Ovary (tissue), 3 donors: ENCODE measurements around the gene RNF145.

Experiments used
- CTCF ChIP-seq, 3 donors: fragments of 450-650 bp in 2 of 3; fragments of 200-600 bp in 1 of 3; IDR thresholded peaks; one replicate each; pipeline versions ENCODE4 v1.5.1 to v1.8.0; 2016 to 2022; ENCODE audit warnings: antibody characterized with exemption in 3 of 3, mild to moderate bottlenecking in 1 of 3
- EP300 ChIP-seq: sonication (generic); formaldehyde crosslinking; IDR thresholded peaks from one replicate; pipeline ENCODE4 v1.6.1; 2017; ENCODE audit warnings: antibody characterized with exemption
- donor health status: DM: no; HTN: no; CAD: no.

- TF ChIP-seq CTCF (IDR thresholded peaks at IDR 0.05) (no peak), EP300 (no peak)
Observed at GRCh38 chr5:159227452-159227851, 18.1 kb upstream of the RNF145 start.
